Erythroblast (primary cell): Measurements from ENCODE around the gene ASPG.

Source experiments
- GATA1 ChIP-seq: IDR thresholded peaks from 2 replicates; pipeline ENCODE4 v1.6.1; 2011; ENCODE audit warnings: low read depth, mild to moderate bottlenecking, control low read depth, low read length, moderate library complexity
- POLR2A ChIP-seq: IDR thresholded peaks from 2 replicates; pipeline ENCODE4 v1.6.1; 2011; ENCODE audit warnings: mild to moderate bottlenecking, low read length

DNA sequence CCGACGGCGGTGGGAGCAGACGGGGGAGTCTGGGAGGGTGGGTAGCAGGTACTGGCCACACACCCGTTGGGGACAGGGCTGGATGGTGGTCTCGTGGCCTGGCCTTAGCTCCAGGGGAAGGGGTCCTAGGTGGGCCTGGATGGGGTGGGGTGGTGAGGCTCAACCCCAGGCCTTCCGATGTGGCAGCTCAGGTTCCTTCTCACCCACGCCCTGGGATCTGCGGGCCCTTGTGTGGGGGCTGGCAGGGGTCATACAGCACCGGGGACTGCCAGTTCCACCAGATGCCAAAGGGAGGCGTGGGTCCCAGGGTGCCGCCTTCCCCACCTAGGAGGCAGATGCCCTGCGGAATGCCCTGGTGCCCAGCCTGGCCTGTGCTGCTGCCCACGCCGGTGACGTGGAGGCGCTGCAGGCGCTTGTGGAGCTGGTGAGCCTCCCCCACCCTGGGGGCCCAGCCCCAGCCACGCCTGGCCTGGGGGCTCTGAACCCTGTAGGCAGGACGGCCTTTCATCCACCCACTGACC is 21.0 kb downstream of the ASPG start:
- TF ChIP-seq POLR2A = no peak
- no peak for TF ChIP-seq GATA1
